GM19452 (cell line): ENCODE results near the gene BMX.

ENCODE experiments used
- ATAC-seq: cut with Tn5 transposase; IDR thresholded peaks from one replicate; pipeline ENCODE4 v1.9.1; 2021; ENCODE audit not compliant: unreplicated experiment

Gene BMX

DNA sequence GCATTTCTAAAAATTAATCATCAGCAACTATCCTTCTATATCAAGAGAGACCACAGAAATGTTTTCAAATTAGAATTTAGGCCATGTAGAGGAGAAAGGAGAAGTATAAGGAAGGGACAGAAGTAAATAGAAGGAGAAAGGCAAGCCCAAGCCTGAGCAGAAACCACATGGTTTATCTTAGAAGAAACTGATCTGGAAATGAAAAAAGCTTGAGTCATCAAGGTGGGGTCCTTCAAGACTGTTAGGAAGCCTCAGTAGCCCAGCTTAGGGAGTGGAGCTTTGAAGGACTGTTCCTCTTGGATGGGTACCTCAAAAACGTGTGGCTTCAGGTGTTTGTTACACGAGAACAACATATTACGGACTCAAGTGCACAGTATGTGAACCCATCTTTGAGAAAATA lies 4.5 kb downstream of the BMX start:
- ATAC-seq = no peak

DNA sequence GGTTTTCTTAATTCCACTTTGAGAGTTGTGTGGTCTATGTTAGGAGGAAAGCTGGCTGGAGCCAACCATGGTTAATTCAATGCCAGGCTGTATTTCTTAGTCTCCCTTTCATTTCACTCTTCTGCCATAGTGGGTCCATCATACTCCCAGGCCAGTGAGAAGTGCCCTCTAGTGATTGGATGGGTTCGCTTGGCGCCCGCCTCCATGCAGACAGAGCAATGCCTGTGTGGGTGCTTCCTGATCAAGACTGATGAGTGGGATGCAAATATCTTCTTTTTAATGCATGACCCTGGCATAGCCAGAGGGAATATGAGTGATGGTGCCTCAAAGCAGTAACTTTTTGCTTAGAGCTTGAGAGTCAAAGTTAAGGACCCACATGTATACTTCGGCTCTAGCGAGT lies 6.4 kb downstream of the BMX start:
- no peak for ATAC-seq

DNA sequence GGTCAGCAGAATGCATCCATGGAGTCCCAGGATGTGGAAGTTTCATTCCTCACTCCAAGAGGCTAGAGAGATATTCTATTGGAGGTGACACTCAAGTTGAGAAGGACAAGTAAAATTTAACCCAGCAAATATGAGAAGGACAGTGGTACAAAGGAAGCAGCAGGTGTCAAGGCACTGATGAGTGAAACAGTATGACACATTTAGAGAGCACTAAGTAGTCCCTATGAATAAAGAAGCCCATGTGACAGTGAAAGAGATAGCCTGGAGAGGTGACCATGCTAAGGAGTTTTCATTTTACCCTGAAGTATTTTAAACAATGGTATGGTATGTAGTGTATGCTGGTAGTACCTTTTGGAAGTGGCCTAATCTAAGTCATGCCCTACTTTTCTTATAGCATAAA lies 9.2 kb downstream of the BMX start:
- no peak for ATAC-seq

DNA sequence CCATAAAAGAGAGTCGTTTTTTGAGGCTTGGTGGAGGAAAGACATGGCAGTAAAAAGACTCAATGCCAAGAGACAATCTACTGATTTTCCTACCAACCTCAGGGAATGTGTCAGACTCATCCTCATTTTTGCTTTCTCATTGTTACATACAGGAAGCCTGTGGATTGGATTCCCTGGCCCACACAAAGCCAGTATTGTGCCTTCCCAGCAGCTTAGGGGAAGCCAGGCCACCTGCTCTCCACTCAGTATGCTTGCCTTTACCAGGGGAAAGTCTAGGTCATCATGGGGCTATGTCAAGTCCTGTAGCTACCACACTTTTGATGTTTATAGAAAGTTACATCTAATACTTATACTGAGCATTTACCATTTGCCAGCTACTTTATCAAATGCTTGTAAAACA lies 11.0 kb downstream of the BMX start:
- no peak for ATAC-seq

DNA sequence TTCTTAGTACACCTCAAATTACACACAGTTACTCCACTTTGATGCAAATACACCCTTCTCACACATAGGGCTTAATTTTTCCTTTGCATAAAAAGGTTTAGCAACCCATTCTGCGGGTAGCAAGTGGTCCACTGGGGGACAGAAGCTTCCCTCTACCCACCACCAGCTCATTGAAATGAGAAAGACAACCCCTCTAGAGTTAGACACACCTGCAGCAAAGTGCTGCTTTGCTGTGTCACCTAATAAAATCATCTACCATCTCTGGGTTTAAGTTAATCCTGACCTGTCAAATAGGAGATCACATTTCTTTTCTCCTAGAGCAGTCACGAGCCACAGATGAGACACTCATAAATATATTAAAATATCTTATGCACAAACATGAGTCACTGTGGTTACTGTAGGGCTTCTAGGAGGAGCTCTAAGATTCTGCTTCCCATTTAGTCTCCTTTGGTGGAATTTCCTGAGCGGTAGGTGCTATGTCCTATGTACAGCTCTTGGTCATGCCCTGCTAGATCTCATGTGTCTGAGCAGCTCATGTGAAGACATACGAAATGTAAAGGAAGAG lies 11.9 kb downstream of the BMX start:
- no peak for ATAC-seq

DNA sequence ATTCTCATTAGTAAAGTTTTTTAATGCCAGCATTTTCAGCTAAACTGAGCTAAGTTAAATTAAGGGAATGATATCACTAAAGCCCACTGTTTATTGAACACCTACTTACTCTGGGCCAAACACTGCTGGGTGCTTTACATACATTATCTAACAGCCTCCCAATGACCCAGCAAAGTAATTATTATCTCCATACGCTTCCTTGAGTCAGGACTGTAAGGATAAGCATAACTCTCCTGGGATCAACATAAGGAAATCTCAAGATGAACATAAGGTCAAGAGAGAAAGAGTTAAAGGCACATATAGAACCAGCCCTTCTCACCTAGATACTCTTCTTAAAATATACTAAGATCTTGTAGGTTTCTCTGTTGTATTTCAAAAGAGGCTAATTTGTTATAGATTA lies 13.7 kb downstream of the BMX start:
- ATAC-seq = no peak

DNA sequence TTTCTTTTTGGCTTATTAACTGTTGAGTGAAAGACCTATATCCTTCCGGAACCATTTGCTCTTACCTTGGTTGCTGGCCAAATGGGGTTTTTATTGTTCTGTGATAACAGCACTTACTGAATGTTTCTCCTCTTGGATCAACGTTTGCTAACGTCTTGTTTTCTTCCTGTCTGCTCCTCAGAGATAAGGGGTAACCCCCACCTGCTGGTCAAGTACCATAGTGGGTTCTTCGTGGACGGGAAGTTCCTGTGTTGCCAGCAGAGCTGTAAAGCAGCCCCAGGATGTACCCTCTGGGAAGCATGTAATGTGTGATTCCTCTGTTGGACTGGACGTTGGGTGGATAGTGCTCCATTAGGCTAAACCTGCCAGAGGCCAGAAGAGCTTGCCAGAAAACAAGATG lies 15.3 kb downstream of the BMX start:
- ATAC-seq = no peak

DNA sequence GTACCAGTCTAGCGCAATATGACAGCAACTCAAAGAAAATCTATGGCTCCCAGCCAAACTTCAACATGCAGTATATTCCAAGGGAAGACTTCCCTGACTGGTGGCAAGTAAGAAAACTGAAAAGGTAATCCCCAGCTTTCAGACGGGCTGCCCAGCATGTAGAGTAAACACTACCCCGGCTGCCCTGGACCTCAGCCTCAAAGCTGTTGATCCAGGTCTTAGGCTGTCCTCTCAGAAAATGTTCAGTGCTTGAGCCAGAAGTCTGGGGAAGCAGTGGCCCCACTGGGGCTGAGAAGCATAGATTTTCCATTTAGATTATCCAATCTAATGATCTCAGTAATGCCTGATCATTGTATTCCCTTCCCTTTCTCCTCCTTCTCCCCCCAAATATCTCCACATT lies 21.9 kb downstream of the BMX start:
- ATAC-seq = no peak

DNA sequence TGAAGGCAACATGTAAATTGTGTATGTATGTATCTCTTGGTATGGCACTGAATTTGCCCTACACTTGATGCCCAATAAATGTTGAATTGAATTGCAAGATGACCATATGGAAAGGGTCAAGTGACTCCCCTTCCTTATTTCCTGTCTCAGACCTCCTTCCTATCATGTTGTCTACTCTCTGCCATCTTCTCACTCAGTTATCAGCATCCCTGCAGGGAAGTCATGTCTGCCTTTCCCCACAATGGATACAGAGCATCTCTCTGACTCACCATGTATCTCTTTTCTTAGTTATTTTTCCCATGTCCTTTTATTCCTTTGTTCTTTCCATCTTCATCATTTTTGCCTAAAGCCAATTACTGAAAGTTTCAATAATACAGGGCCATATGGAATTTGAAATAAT lies 22.5 kb downstream of the BMX start:
- ATAC-seq = no peak

DNA sequence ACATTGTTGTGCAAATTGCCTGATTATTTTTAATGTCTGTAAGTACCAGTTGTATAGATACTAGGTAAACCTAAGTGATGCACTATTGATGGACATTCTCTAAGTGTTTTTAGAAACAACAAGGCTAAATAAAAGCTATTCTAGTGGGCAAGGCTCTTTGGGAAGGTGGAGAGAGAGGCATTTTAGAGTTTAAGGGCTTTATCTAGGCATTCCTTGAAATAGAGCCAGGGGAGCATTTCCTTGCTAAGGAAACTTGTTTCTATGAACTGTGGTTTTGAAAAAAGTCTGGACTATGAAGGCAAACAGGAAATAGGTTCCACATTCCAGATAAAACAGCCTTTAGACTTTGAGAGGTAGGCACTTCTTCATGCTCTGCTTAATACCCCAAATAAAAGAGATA lies 23.8 kb downstream of the BMX start:
- no peak for ATAC-seq

DNA sequence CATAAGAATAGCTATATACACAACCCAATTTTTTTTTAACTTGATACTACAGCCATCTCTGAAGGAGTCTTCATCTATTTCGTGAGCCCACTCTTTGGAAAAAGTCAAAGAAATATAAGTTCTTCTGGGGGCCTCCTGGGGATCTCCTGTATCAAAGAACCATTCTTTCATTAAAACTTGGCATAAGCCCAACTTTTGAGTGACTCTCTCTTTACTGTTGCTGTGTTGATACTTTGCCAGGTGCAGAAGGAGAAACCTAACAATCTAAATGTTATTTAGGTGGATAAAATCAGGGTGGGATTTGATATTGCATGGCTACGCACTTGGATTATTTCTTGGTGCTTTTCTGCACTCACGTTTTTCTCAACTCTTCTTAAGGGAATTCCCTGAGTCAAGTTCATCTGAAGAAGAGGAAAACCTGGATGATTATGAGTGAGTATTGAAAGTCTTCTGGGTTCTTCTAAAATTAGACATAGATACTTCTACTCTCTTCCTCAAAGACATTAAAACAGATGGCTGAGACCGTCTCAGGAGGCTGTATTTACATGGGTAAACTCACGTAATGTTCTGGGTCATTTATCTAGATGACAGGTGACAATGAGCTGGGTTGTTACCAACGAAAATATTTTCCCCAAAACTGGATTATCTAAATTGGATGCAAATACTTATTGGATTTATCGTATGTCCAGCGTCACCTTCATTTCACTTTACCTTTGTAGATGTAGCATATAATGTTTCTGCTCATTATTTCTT lies 25.2 kb downstream of the BMX start:
- ATAC-seq = no peak

DNA sequence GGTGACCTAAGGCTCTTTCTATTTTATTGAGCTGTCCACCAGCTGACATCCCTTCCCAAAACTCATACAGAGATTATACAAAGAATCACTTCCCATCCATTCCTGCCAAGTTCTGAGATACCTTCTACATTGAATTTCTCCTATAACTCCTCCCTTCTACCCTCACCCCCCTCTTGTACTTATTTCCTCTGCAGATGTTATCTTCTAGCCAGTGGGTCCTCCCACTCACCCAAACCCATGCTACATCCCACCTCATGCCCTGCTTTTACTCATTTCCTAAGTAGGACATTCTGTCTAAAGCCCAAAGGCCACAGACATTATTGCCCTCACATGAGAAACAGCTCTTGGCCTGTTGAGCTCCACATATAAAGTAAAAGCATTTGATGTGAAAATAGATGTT lies 28.6 kb downstream of the BMX start:
- no peak for ATAC-seq

DNA sequence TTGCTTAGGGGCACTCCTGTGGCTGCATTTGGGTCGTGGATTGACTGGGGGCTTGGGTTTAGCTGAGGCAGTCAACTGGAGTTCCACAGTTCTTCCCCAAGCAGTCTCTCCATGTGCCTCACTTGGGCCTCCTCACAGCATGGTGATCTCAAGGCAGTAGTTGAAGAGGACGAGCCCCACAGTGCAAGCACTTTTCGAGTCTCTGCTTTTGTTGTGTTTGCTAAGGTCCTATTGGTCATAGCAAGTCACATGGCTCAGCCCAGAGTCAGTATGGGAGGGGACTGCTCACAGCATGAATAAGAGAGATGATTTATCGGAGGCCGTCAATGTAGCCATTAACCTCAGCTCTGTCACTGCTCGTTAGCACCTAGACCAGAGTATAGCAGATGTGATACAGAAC lies 29.7 kb downstream of the BMX start:
- ATAC-seq = no peak

DNA sequence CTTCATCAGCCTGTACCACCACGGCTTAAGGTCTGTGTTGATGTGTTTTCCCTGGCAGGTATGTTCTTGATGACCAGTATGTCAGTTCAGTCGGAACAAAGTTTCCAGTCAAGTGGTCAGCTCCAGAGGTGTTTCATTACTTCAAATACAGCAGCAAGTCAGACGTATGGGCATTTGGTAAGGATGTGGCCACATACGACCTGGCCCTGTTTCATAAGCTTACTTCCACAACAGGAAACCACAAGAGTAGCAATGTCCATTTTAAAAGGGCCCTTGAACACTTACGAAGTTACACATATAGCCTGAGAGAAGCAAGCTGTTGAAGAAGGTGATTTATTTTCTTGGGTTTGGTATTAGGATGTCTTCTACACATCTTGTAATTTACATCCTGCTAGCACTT lies 46.1 kb downstream of the BMX start:
- ATAC-seq = no peak

DNA sequence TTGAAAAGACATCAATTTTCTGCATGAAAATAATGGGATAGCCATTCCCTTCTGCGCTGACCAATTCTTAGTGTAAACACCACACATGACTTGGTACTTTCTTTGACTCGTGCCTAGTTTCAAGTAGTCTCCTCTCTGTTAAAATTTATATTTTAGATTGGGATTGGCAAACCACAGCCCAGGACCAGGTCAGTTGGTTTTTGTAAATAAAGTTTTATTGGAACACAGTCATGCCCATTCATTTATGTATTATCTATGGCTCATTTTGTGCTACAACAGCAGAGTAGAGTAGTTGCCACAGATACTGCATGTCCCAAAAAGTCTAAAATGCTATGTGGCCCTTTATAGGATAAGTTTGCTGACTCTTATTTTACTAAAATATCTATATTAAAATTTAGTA lies 46.7 kb downstream of the BMX start:
- ATAC-seq = no peak

DNA sequence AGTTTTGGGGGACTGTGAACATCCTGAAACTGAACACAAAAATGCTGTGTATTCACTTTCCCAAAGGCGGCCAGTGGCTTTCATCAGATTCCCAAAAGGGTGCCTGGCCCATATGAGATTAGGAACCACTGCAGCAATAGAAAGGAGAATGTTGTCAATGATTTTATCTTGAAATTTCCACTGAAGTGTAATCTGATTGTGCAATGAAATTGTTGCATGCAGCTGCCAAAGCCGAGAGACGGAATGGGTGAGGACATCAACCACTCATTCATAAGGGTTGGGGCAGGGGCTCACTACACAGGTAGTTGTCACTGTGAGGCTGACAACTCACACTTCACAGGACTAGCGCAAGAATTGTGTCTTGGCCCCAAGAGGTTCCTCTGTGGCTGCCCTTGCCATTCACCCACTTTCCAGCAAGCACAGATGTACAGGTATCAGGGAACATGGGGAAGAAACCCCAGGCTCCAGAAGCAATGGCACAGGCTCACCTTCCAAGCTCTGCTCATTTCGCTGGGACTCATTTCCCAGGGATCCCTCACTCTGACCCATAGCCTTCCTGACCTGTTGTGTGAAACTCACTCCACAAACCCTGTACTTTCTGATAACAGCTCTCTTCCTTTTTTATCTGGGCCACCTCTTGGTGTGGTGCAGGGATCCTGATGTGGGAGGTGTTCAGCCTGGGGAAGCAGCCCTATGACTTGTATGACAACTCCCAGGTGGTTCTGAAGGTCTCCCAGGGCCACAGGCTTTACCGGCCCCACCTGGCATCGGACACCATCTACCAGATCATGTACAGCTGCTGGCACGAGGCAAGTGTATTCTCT lies 48.8 kb downstream of the BMX start:
- no peak for ATAC-seq

DNA sequence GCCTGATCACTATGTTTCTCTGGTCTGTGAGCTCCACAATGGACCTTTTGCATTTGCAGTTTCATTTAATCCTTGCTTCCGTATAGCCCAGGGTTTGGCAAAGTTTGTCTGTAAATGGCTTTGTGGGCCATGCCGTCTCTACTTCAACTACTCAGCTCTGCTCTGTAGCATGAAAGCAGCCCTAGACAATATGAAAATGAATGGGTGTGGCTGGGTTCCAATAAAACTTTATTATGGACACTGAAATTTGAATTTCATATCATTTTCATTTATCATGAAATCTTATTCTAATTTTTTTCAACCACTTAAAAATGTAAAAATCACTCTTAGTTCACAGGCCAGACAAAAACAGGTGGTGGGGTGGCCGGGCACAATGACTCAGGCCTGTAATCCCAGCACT lies 58.6 kb downstream of the BMX start:
- ATAC-seq = no peak

DNA sequence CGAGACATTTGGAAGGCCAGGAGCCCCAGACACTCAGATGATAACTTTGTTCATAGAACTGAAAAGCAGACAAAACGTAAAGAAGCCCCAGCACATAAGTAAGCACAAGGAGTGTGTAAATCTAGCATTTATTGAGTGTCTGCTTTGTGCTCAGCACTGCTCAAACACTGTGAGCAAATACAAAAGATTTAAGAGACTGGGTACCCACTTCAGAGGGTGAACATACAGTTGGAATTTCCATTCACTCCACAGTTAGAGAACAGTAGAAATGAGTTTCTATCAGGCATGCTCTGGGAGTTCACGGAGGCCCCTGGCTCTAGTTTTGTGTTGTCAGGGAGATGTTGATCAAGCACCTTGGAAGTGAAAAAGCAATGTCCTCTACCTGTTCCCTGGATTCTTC lies 60.3 kb downstream of the BMX start:
- ATAC-seq = no peak

DNA sequence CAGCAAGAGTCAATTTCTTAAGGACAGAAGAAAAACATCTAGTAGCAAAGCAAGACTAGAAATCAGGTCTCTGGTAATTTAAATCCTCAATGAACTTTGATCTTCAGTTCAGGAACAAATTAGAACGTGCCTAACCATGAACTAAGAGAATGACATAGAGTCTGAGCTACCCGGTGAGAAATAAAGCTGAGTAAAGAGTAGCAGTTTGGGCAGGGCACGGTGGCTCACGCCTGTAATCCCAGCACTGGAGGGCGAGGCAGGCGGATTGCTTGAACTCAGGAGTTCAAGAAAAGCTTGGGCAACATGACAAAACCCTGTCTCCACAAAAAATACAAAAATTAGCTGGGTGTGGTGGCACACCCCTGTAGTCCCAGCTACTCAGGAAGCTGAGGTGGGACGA lies 62.4 kb downstream of the BMX start:
- no peak for ATAC-seq

DNA sequence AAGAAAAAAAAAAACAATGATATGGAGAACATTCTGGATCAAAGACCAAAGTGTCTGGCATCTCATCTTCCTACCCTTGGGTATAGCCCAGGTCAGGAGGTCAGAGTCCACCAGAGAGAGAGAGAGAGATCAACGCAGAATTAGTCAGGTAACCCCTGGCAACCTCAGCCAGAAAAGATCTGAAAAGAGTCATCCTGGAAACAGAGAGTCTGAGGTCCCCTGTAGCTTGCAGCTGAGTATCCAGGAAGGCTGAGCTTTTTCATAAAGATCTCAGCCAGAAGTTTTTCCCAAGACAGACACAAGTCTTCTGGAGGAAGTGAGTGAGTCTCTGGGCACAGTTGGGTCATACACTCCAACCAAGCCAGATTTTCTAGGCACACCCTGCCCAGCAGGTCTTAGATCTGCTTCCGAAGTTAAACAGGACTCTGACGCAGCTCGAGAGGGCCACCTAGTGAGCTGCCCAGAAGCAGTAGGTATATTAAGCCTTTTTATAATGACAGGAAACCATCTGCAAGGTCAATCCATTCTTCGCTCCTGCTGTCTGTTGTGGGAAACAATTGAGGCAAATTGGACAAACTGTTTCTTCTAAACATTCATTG lies 64.5 kb downstream of the BMX start:
- no peak for ATAC-seq

DNA sequence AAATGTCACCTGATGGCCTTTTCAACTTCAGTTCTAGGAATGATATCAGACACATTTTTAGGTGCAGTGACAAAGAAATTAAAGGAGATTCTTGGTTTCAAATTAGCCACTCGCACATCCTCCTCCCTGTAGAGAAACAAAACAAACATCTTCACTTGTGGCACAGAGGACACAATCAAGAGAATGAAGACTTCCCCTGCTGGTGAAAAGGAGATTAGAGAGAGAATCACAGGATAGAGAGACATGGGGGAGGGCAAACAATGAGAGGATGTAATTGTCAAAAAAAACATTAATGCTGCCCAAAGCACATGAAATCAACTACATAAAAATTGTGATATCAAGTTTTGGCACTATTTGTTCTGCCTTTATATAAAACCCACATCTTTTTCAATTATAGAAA lies 65.6 kb downstream of the BMX start:
- ATAC-seq = no peak

DNA sequence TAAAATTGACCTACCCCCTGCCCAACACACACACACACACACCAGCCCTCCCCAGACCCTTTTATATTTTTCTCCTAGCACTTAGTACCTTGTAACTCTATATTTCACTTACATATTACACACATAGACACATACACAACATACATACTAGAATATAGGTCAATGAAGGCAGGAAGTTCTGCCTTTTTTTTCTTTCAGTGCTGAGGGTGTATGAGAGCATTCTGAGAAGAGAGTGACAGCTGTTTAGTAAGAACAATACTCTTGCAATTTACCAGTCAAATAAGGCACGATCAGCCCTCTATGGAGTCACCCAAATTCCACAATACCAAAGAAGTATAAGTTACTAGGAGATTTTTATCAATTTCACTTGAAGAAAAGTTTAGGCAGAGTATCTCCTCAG lies 66.7 kb downstream of the BMX start:
- ATAC-seq = no peak
